IPS-NIHi7 (cell line): ENCODE data around the gene MBD6.
"Not testable (repeated sequence)": the region's sequence is repeated elsewhere in the genome, so short reads cannot be mapped to it uniquely, and the experiment has no call there.

Source experiments
- DNase-seq: peaks from one replicate; pipeline ENCODE4 v3.0.0; 2012; ENCODE audit warnings: mixed read lengths; ENCODE audit errors: extremely low spot score

Gene MBD6

GRCh38 chr12:57514720-57515407 lies 7.8 kb upstream of the MBD6 start:
- DNase-seq = no peak

GRCh38 chr12:57515408-57515933 lies 7.2 kb upstream of the MBD6 start:
- DNase-seq = no peak

GRCh38 chr12:57515934-57516541 lies 6.6 kb upstream of the MBD6 start:
- DNase-seq = no peak

- DNase-seq = no peak
Observed at GRCh38 chr12:57516617-57517153, 5.9 kb upstream of the MBD6 start.

- DNase-seq = no peak
Observed at GRCh38 chr12:57517187-57517586, 5.4 kb upstream of the MBD6 start.

- not testable (repeated sequence) for DNase-seq
Observed at GRCh38 chr12:57517718-57518117, 4.9 kb upstream of the MBD6 start.

GRCh38 chr12:57518176-57518919 lies 4.3 kb upstream of the MBD6 start:
- no peak for DNase-seq

- peak; percentile 28 for DNase-seq
Observed at GRCh38 chr12:57518920-57519795, 3.5 kb upstream of the MBD6 start.

- peak; percentile 57 for DNase-seq
Observed at GRCh38 chr12:57519796-57520052, 2.9 kb upstream of the MBD6 start.

GRCh38 chr12:57520053-57520818 lies 2.4 kb upstream of the MBD6 start, which contains the start of gene DDIT3:
Gene DDIT3, minus strand, starts transcription at chr12:57520514. Its CDS starts 3,108 bp downstream, at chr12:57517406.
- peak; percentile 95 for DNase-seq

GRCh38 chr12:57521525-57522010 lies 1.1 kb upstream of the MBD6 start:
- no peak for DNase-seq

GRCh38 chr12:57522887-57523705 lies 472 bp downstream of the MBD6 start:
- peak; percentile 85 for DNase-seq

- DNase-seq = no peak
Observed at GRCh38 chr12:57523706-57524614, 1.3 kb downstream of the MBD6 start.

GRCh38 chr12:57524814-57525614 lies 2.4 kb downstream of the MBD6 start:
- DNase-seq = no peak

GRCh38 chr12:57525615-57526383 lies 3.2 kb downstream of the MBD6 start:
- no peak for DNase-seq

- no peak for DNase-seq
Observed at GRCh38 chr12:57526477-57527126, 4.0 kb downstream of the MBD6 start.
